Occipital lobe (tissue), 2 donors: ENCODE results near the gene ENG. TPM values are rescaled to one million over a fixed set of nuclear protein-coding genes. Genes with fewer than 3 reads are reported as not detected.
"Not testable (repeated sequence)": the region's sequence is repeated elsewhere in the genome, so short reads cannot be mapped to it uniquely, and the experiment has no call there.

Experiments used
- DNase-seq: peaks from one replicate; lab custom pipeline; 2025; lab: John Stamatoyannopoulos, UW
- total RNA-seq: library from RNA; depleted of rRNA; stranded (reverse); fragments of >200 nt; gene quantifications from one replicate; pipeline ENCODE4 v1.2.3, GENCODE V29; 2014

The ENG gene
- total RNA-seq, 1 donor from 2014 or later: 0.16 TPM

GRCh38 chr9:127794001-127794791 is 60.3 kb downstream of the ENG start:
- no peak for DNase-seq

- no peak for DNase-seq
Measured at GRCh38 chr9:127793093-127793708, 61.3 kb downstream of the ENG start.

DNA sequence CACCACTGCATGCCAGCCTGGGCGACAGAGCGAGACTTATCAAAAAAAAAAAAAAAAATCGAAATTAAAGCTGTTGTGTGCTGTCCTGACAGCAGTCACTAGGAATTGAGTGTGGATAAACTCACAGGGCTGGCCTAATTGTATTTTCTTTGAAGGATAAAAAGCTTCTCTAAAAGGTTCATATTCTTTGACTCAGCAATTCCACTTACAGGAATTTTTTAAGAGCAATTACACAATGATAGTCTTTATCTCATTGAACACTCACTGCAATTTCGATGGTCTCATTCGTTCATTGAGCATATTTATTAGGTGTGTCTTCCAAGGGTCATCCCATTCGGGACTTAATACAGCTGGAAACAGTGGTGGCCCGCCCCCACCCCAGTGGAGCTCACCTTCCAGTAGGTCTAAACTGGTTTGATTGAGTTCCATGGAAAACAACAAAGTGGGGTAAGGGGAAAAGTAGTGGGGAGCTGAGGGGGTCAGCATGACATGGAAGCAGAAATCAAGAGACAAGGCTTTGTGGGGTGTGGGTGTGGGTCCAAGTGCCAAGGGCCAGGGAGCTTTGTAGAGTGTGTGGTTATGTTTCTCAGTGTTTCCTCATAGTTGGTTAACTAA is 61.9 kb downstream of the ENG start:
- DNase-seq: no peak

DNA sequence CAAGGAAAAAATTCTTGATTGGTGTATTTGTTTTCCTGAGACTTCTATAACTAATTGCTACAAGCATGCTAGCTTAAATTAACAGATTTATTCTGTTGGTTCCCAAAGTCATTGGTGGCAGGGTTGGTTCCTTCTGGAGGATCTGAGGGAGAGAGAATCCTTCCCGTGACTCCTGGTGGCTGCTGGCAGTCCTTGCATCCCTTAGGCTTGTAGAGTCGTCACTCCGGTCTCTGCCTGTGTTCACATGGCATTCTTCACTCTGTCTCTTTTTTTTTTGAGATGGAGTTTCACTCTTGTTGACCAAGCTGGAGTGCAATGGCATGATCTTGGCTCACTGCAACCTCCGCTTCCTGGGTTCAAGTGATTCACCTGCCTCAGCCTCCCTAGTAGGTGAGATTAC is 63.4 kb downstream of the ENG start:
- DNase-seq: no peak

DNA sequence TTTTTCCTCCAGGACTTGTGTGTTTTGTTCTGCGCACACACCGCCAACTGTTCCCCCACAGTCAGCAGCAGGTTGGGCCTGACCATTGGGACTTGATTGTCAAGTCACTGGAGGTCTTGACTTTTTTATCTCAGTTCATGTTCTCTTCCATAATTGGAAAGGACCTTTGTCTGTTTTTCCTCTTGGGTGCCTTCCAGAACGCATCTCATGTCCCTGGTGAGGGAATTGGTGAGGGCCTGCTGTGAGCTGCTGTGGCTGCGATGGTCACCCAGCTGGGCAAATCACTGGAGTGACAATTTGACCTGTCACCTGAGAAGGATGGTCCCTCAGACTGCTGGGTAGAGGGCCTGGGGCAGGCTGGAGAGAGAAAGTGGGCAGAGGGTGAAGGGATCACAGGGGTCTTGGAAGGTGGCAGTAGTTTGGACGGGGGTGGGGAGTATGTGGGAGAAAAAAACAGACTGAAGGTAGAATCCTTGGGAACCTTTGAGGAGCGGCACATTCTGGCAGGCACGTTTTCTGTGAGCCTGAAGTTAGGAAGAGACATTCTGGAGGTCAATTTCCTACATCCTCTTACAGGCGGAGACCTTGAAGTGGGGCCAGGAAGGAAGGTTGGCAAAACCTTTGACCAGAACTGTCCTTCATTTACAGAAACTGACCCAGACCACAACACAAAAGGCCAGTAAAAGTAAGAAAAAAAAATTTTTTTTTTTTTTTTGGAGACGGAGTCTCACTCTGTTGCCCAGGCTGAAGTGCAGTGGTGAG is 64.2 kb downstream of the ENG start:
- no peak for DNase-seq

- DNase-seq: no peak
Measured at GRCh38 chr9:127789179-127789578, 65.3 kb downstream of the ENG start.

GRCh38 chr9:127788337-127789011 is 66.0 kb downstream of the ENG start:
- no peak for DNase-seq

DNA sequence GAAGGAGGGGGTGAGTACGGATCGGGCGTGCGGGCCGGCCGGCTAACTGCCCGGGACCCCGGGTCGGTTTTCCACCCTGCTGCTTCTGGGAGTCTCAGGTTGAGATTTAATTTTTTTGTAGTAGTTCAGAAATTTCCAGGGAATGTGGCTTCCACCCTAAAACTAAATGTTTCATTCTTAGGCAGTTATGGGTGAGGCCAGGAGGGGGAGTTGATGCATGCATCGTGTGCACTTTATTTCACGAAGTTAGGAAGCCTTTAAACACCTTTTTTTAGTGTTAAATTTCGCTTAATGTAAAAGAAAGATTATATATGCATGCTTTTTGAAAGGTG is 67.7 kb downstream of the ENG start:
- DNase-seq: no peak

- DNase-seq: peak; percentile 81
Measured at GRCh38 chr9:127785933-127786772, 68.3 kb downstream of the ENG start, which contains the start of gene CDK9. TSS of gene CDK9 (plus strand) at chr9:127786034. CDS start at chr9:127786149, 115 bp downstream.

DNA sequence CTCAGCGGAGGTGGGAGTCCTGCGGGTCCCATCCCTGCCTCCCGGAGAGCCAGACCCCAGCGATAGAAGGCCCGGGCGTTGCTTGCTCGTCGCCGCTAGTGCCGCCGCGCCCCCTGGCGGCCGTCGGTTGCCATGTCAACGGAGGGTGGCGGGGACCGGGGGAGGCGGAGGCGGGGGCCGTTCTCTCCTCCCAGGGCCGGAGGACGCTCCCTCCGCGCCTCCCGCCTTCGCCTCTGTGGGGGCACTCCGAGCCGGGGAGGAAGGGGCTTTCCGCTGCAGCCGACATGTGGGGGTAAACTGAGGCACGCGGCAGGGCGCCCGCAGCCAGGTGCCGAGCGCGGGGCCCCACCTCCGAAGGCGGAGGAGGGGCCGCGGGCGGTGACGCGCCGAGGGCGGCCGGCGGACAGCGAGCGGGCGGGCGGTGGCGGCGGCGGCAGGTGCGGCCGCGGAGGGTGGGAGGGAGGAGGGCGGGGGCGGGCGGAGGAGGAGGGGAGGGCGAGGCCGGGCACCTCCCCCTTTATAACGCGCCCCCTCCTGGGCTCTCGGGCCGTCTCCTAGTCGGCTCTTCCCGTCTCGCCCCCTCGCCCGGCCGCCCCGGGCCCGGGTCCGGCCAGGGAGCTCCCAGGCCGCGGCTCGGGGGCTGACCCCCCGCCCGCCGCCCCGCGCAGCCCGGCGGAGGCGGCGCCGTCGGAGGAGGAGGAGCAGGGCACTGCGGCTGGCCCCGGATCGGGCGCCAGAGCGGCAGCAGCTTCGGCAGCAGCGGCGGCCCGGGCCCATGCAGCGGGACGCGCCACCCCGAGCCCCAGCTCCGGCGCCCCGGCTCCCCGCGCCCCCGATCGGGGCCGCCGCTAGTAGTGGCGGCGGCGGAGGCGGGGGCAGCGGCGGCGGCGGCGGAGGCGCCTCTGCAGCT is 69.2 kb downstream of the ENG start:
- peak; percentile 74 for DNase-seq

GRCh38 chr9:127783111-127784008 is 71.1 kb downstream of the ENG start:
- no peak for DNase-seq

DNA sequence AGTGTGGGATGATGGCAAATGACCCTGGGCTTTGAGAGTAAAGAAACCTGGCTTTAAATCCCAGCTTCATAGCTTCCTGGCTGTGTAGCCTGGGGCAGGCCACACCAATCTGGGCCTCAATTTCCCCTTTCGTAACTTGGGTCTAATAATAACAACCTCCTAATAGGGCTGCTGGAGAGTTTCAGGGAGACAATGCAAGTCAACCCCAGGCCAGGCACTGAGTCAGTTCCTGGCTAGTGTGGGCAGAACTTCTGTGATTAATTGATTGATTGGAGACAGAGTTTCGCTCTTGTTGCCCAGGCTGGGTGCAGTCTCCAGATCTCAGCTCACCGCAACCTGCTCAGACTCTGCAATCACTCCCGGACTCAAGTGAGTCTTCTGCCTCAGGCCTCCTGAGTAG is 72.7 kb downstream of the ENG start:
- DNase-seq: no peak

GRCh38 chr9:127780909-127781308 is 73.5 kb downstream of the ENG start:
- not testable (repeated sequence) for DNase-seq

DNA sequence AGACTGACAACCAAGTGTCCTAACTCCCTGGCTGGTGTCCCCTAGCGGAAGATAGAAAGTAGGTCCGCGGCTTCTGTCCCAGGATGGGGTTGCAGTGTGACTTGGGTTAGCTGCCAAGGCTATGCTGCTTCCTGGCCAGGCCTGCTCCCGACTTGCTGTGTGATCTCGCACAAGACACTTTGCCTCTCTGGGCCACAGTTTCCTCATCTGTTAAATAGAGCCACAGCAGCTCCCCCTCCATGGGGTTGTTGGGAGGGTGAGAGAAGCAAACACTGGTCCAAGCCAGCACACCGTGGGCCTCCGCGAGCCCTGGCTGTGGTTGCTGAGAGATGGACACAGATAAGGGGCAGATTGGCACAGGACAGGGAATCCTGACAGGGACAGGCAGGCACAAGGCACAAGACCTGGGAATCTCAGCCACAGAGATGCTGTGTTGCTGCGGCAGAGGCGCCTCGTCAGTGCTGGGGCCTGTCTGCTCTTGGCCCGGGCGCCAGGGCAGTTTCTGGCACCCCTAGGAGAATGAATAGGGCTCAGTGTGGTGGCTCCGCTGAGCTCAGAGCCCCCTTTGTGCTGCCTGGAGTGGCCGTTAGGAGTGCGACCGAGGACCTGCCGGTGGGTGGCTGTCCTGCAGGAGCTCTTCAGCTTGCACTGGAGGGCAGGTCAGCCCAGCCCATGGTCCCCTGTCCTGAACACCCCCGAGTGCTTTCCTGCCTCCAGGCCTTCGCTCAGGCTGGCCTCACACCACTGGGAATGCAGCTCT is 74.2 kb downstream of the ENG start:
- no peak for DNase-seq

DNA sequence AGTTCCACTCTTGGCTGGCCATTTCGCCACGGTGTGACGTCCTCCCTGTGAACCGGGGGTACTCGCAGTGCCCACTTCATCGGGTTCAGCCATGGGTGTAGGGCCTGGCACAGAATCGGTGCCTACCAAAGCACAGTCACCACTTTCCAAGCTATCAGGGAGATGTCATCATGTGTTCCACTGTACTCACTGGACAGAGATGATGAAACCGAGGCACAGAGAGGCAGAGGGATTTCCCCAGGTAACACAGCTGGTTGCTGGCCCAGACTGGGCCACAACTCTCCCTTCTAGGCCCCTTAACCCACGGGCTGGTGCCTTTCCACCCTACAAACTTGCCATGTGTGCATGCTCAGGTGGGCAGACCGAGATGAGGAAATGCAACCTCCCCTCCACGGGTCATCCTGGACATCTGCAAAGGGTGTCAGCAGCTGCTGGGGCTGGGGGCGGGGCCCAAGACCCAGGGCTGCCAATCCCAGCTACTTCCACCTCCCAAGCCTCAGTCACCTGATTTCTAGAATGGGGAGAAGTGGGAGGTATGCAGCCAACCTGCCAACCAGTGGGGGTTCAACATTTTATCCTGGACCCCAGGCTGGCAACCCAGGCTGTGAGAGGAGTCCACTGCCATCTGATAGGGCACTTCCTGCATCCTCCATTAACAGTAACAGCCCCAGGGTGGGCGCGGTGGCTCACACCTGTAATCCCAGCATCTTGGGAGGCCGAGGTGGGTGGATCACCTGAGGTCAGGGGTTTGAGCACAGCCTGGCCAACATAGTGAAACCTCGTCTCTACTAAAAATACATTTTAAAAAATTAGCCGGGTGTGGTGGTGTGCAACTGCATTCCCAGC is 75.1 kb downstream of the ENG start:
- DNase-seq: no peak

DNA sequence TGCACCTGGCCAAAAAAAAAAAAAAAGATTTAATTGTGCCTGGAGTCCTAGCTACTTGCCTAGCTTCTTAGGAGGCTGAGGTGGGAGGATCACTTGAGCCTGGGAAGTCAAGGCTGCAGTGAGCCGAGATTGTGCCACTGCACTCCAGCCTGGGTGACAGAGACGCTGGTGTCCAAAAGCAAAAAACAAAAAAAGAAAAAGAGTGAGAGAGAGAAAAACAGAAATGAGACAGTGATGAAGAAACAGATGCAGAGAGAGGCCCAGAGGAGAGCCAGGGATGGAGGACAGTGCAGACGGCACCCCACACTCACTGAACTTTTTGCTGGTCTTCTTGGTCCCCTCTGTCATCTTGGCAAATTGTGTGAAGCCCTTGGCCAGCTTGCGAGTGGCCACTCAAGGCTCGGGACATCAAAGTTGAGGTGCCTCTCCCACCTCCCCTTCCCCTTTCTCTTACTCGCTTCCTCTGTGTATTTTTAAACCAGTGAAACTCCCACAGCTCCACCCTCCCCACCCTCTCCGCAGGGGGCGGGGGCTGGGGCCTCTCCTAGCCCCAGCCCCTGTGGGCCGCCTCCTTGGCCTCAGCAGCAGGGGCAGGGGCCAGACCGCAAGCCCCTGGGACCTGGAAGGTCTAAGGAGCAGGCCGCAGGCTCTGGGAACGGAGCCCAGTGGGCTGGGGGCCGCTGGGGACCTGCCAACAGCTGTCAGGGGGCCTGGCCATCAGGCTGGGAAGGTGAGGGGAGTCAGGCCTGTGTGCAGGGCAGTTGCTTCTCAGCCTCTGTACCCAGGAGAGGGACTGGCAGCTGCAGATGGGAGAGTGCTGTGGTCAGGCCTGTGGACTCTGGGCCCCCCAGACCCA is 76.0 kb downstream of the ENG start, which contains the start of gene SH2D3C:
SH2D3C (minus strand) TSS at position 387 of the 856 bp plus-strand sequence; CDS start at position 348, 39 bp downstream.
- no peak for DNase-seq
